ENCODE data around the gene TRIM24. TPM values are rescaled to one million over a fixed set of nuclear protein-coding genes. Genes with fewer than 3 reads are reported as not detected.
"Not testable (repeated sequence)": the region's sequence is repeated elsewhere in the genome, so short reads cannot be mapped to it uniquely, and the experiment has no call there.

Gene TRIM24
- total RNA-seq = 15.6 TPM
- long read RNA-seq, full-length matches to known transcripts = 23 of 35 reads
- long read RNA-seq, partial matches to known transcripts = 6 of 35 reads
- long read RNA-seq, other reads (novel, unspliced or antisense) = 6 of 35 reads

DNA sequence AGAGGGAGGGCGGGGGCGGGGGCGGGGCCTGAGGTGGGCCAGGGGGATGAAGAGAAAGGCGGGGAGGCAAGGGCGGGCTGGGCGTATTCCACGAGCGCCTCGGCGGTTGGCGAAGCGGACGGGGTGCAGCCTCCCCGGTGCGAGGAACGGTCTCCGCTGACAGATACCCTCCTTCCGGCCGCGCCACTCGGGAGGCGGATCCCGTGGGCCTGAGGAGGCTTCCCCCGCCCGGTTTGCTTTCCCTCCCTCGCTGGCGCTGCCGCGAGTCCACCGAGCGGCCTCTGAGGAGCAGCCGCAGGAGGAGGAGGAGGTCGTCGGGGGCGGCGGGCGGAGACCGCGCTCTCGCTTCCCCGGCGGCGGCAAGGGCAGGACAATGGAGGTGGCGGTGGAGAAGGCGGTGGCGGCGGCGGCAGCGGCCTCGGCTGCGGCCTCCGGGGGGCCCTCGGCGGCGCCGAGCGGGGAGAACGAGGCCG, at the start of gene TRIM24:
Gene TRIM24, plus strand, starts transcription at position 84 of the 473 bp plus-strand sequence. Its CDS starts 290 bp downstream, at position 374.
- intact Hi-C loops (cut with DNase I) = no loop called here
- no peak for DNase-seq
- ATAC-seq (ENCODE audit: poor library complexity) = no peak

DNA sequence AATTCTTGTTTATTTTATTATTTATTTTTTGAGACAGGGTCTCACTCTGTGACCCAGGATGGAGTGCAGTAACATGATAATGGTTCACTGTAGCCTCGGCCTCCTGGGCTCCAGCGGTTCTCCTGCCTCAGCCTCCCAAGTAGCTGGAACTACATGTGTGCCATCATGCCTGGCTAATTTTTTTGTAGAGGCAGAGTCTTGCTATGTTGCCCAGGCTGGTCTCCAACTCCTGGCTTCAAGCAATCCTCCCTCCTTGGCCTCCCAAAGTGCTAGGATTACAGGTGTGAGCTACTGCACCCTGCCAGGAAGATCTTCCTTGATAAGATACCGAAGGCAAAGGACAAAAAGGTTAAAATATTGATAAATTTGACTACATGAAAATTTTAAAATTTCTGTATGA, 48.0 kb upstream of the TRIM24 start:
- DNase-seq; ATAC-seq (ENCODE audit: poor library complexity); intact Hi-C loops (cut with DNase I): not testable (repeated sequence)

DNA sequence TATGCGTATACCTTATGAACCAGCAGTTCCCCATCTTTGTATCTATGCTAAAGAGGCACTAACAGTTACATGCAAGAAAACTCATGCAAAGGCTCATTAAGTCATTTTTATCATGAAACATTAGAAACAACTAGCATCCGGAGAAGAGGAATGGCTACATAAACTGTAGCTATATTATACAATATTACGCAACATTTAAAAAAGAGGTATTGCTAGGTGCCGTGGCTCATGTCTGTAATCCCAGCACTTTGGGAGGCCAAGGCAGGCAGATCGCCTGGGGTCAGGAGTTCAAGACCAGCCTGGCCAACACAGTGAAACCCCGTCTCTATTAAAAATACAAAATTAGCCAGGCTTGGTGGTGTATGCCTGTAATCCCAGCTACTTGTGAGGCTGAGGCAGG, 47.1 kb upstream of the TRIM24 start:
- intact Hi-C loops (cut with DNase I); ATAC-seq (ENCODE audit: poor library complexity); DNase-seq: not testable (repeated sequence)

DNA sequence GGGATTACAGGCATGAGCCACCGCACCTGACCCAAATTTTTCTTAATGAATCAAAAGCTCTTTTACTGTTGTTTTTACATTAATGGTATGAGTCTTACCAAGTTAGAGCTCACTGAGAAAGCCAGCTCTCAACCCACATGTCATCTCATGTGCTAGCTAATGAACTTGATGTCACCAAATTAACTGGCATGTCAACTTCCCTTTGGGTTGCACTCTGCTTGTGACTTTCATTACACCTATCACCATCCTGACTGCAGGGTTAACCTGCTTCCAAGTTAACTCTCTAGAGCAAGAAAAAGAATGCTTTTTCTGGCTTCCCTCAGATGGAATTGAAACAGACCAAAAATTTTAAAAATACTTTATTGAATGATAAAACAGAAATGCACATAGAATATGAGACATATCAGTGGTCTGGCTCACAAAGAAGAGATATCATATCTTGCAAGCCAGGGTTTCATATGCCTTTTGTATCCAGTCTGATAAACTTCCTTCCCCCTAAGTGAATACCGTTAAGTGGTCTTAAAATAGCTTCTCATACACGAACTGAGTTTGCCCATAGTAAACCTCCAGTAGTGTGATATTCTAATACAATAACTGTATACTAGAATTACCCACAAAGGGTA, 42.9 kb upstream of the TRIM24 start:
- intact Hi-C loops (cut with DNase I) = no loop called here
- ATAC-seq (ENCODE audit: poor library complexity) = no peak
- DNase-seq = no peak

DNA sequence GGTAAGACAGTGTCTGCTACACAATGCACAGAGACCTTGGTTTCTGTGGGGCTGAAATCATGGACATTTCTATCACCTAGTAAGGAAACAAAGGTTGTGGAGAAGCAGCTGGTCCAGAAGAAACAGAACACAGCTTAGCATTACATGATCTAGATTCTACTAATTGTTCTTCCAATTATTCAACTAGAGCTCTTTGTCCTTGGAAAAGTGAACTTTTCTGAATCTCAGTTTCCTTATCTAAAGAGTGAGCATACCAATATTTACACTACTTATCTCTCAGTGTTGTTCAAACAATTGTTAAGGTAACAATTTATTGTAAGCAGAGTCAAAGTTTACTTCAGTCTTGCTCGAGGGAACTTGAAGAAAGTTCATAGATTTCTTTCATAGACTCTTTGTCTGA, 42.3 kb upstream of the TRIM24 start:
- DNase-seq = no peak
- ATAC-seq (ENCODE audit: poor library complexity) = no peak
- intact Hi-C loops (cut with DNase I) = no loop called here

DNA sequence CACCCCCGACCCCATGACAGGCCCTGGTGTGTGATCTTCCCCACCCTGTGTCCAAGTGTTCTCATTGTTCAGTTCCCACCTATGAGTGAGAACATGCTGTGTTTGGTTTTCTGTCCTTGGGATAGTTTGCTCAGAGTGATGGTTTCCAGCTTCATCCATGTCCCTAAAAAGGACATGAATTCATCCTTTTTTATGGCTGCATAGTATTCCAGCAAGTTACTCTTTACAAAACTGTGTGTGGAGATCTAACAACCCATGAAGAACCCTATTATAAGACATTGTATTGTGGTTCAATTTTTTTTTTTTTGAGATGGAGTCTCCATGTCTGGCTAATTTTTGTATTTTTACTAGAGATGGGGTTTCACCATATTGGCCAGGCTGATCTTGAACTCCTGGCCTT, 41.7 kb upstream of the TRIM24 start:
- DNase-seq; ATAC-seq (ENCODE audit: poor library complexity); intact Hi-C loops (cut with DNase I): not testable (repeated sequence)

DNA sequence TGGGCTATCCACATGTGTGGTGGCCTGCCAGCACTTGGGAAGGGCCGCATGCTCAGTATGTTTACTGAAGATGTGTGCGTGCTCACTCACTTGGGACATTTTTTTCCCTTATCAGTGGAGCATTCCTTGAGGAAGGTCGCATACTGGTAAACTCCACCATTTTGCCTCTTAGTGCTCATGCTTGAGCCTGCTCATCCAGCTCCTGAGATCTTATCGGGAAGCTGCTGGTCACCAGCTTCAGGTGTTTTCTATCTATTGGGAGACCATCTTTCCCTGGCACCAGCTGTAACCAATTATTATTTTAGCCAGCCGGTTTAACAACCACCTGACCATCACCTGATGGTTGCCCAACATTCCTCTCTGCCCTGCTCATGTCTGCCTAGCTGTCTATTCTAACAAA, 35.0 kb upstream of the TRIM24 start:
- intact Hi-C loops (cut with DNase I) = no loop called here
- DNase-seq = no peak
- ATAC-seq (ENCODE audit: poor library complexity) = no peak

DNA sequence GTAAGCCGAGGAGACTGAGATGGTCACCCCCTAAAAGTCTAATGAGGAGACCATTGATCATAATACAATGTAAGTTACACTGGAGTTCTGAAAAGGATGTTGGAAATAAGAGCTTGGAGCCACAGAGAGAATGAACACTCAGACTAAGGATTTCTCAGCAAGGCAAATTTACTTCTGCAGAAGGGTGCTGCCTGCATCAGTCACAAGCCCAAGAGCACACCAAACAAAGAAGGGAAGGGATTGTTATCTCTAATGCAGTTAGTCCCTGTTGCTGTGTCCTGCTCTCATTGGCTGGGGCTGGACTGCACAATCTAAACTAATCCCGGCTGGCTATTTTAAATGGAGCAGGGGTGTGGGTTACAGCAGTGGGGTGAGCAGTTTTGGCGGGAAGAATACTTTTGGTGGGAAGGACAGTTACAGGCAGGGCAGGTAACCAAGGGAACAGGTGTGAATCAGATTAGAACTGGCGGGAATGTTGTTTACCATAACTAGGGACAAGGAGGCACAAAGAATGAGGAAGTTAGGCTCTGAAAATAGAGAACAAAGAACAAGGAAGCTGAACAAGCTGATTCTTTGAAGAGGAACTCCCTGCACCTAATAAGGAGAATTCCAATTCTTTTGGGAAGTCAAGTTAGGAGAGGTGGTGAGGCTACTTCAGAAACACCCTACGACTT, 30.3 kb upstream of the TRIM24 start:
- ATAC-seq (ENCODE audit: poor library complexity) (no peak), DNase-seq (no peak)
- intact Hi-C loops (cut with DNase I) = no loop called here

DNA sequence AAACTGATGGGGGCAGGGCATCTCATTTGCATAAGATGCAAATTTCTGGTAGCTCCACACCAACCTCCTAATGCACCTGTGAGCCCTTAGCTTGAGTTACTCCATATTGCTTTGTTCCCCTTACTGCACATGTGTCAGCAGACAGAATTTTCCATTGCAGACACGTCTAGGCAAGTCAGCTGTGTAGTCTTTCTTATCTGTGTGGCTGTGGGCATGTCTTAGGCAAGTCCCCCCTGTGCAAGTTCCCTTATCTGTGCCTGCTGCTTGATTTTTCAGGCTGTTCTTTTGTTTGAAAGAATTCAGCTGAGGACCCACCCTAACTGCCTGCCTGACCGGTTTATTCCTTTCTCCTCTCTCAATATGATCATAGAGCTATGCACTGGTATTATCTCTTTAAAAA, 28.5 kb upstream of the TRIM24 start:
- ATAC-seq (ENCODE audit: poor library complexity) (no peak), DNase-seq (no peak)
- intact Hi-C loops (cut with DNase I) = no loop called here

DNA sequence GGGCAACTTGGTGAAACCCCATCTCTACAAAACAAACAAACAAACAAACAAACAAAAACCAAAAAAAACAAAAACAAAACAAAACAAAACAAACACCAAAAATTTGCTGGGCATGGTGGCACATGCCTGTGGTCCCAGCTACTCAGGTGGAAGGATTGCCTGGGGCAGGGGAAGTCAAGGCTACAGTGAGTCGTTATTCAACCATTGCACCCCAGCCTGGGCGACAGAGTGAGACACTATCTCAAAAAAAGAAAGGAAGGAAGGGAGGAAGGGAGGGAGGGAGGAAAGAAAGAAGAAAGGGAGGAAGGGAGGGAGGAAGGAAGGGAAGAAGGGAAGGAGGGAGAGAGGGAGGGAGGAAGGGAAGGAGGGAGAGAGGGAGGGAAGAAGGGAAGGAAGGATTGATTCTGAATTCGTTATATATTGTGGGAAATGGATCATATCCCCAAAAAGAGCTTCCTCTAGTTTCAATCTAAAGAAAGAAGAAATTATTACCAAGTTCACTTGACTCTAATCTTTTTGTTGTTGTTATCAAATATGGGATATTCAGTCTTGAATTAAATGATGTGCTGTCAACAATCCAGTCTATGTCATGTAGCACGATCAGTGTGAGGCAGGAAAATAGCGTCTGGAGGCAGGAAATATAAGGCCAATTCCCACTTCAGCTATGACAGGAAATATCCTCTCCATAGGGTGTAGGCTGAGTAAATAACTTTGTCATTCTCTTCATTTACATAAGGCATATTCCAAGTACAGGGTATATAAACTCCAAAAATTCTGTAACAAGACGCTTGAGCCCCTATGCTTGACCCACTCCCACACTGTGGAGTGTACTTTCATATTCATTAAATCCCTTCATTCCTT, 26.2 kb upstream of the TRIM24 start:
- DNase-seq (no peak), ATAC-seq (ENCODE audit: poor library complexity) (no peak)
- intact Hi-C loops (cut with DNase I) = no loop called here

DNA sequence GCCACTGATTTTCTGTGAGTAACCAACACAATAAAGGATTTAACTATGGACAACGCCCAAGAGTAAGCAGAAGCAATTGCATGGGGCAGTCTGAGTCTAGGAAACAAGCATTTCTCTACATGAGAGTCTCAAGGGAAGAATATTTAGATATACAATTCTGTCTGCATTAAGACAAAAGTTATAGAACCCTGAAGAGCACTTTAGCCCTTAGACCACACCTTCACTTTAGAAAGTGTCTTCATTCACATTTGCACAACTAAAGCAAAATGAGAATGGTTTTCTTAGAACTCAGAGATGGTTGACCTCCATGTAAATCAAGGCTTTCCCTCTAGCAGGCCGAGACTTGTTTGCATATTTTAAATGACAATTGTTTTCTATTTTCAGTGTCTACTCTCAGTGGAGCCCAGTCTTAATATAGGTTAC, 25.5 kb upstream of the TRIM24 start:
- ATAC-seq (ENCODE audit: poor library complexity) (no peak), DNase-seq (no peak)
- intact Hi-C loops (cut with DNase I) = no loop called here

DNA sequence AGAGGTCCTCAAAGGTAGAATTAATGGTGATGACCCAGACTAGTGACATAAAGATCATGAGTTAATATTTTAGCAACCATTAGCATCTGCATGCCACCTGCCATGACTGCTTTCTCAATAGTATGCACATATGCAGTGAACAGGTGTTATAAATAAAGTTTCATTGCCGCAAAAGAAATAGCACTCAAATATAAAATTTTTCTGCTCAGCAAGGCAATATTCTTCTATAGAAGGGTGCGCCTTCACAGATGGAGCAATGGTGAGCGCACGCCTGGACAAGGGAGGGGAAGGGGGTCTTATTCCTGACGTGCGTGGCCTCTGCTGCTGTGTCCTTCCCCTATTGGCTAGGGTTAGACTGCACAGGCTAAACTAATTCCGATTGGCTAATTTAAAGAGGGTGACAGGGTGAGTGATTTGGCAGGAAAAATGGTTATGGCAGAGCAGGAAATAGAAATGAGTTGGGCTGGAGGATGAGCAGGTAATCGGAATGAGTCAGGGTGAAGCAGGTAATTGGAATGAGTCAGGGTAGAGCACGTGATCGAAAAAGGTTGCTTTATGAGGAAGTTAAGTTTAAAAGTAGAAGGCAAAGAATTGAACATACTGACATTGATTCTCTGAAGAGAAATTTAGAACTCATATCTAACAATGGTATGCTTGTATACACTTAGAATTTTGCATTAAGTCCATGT, 24.7 kb upstream of the TRIM24 start:
- intact Hi-C loops (cut with DNase I) = no loop called here
- ATAC-seq (ENCODE audit: poor library complexity) (no peak), DNase-seq (no peak)

DNA sequence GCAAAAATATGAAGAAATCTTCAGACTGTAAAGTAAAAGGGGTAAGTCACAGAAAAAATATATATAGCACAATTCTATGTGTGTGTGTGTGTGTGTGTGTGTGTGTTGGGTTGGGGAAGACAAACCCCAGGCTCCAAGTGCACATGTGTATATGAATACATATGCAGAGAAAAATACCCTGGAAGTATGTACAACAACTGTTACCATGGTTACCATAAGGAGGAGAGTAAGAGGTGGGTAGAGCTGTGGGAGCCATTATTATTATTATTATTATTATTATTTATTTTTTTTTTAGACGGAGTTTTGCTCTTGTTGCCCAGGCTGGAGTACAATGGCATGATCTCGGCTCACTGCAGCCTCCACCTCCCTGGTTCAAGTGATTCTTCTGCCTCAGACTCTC, 23.7 kb upstream of the TRIM24 start:
- DNase-seq = no peak
- intact Hi-C loops (cut with DNase I) = no loop called here
- no peak for ATAC-seq (ENCODE audit: poor library complexity)

DNA sequence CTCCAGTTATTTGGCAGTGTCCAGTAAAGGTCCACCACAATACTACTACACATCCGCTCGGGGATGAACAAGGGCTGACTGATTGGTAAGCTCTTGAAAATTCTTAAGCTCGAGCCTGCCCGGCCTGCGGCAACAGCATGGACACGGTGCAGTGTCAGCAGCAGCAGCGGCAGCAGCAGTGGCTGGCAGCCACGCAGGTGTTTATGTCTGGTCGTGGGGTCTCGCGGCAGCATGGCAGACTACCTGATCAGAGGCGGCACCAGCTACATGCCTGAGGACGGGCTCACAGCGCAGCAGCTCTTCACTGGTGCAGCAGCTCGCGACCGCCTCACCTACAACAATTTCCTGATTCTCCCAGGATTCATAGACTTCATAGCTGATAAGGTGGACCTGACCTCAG, 19.6 kb upstream of the TRIM24 start:
- intact Hi-C loops (cut with DNase I) = no loop called here
- ATAC-seq (ENCODE audit: poor library complexity) (no peak), DNase-seq (no peak)

DNA sequence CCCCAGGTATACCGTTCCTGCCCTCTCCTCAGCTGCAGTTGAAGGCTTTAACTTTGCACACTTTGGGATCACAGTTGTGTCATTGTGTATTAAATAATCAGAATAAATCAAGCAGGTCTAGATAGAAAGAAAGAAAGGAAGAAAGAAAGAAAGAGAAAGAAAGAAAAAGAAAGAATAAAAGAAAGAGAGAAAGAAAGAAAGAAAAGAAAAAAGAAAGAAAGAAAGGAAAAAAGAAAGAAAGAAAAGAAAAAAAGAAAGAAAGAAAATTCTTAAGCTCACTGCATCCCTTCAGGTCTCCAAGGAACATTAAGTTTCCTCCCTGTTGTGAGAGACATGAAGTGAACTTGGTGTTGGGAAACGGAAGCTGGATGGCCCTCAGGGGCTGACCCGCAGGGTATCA, 17.2 kb upstream of the TRIM24 start:
- ATAC-seq (ENCODE audit: poor library complexity) (no peak), DNase-seq (no peak)

DNA sequence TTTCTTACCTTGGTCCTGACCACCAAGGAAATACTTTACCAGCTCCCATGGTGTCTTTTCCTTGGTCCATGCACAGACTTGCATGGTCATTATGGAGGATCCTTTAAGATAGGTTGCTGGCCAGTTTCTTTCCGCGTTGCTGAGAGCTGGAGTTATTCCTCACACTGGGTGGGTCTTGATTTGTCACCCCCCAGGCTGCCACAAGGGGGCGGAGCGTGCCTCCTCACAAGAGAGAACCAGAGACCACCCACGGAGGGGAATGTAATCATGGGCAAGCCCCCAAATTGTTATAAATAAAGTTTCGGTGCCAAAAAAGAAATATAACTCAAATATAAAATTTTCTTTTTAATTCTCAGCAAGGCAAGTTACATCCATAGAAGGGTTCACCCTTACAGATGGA, 10.5 kb upstream of the TRIM24 start:
- DNase-seq = no peak
- intact Hi-C loops (cut with DNase I) = no loop called here
- no peak for ATAC-seq (ENCODE audit: poor library complexity)

More for the DNA sequence above, 17.2 kb upstream of the TRIM24 start:
- intact Hi-C loops (cut with DNase I) = no loop called here

DNA sequence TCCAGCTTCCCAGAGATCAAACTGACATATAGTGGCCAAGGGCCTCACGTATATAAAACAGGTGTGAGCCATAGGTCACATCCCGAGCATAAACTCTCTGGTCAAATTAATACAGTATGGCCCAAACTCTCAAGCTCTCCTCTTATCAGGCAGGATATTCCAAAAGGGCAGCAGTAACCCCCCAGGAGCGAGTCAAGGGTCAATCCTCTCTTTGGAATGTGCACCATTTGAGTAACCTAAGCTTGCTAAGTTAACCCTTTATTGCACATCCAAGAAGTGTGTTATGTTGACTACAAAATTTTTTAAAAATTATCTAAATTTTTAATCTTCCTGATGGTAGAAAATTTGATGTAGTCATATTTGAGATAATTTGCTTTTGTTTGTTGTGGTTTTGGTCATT, 4.5 kb upstream of the TRIM24 start:
- DNase-seq (no peak), ATAC-seq (ENCODE audit: poor library complexity) (no peak)
- intact Hi-C loops (cut with DNase I) = no loop called here

DNA sequence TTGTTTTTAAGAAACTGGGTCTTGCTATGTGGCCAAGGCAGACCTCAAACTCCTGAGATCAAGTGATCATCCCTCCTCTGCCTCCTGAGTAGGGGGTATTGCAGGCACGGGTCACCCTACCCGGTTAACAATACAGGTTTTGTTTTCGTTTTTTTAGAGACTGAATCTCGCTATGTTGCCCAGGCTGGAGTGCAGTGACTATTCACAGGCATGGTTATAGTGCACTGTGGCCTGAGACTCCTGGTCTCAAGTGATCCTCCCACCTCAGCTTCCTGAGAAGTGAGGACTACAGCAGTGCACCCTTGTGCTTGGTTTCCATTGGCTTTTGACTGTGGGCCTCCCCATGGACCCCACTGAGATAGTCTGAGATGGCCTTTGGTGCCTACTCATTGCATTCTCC, 3.8 kb upstream of the TRIM24 start:
- ATAC-seq (ENCODE audit: poor library complexity) (no peak), DNase-seq (no peak)
- intact Hi-C loops (cut with DNase I) = no loop called here

Data from Right ventricle myocardium superior (tissue), 1 donor.